GM12878 (cell line): ENCODE measurements around the gene POU6F2. TPM values are rescaled to one million over a fixed set of nuclear protein-coding genes. Genes with fewer than 3 reads are reported as not detected.

ENCODE experiments used
- ATAC-seq: fragments of 200-7000 bp; cut with Tn5 transposase; 3 replicates; pipeline ENCODE4 v1.9.1; 2020; ENCODE audit warnings: mild to moderate bottlenecking, moderate library complexity
- BruUV-seq: library from RNA; stranded (reverse); fragments of 400-500 nt; replicated peaks from 2 replicates; lab custom pipeline; 2021; lab: Mats Ljungman, UMichigan
- CTCF ChIA-PET: fragments of 300-600 bp; sonication (Branson Sonifier 250); formaldehyde crosslinking; extraction: SDS; loops from one replicate; lab custom pipeline; 2021; ENCODE audit warnings: inconsistent platforms; lab: Yijun Ruan, JAX
- POLR2A ChIA-PET: fragments of 350-600 bp; formaldehyde crosslinking; extraction: SDS; loops from one replicate; lab custom pipeline; 2021; ENCODE audit warnings: inconsistent platforms; lab: Charles Lee
- RAD21 ChIA-PET: fragments of 300-600 bp; sonication (Branson Sonifier 250); formaldehyde crosslinking; loops from one replicate; lab custom pipeline; 2023; ENCODE audit warnings: antibody characterized with exemption; ENCODE audit not compliant: unreplicated experiment; lab: Charles Lee
- SMC1A ChIA-PET: fragments of 300-600 bp; sonication (Branson Sonifier 250); formaldehyde crosslinking; loops from one replicate; lab custom pipeline; 2023; ENCODE audit not compliant: unreplicated experiment, uncharacterized antibody; lab: Charles Lee
- DNase-seq: peaks from one replicate; pipeline ENCODE4 v3.0.0-alpha.2; 2011; ENCODE audit warnings: low read depth, low spot score
- FAIRE-seq: peaks from 3 replicates; lab custom pipeline; 2011; peaks lifted over from hg19 to GRCh38; lab: Jason Lieb, UNC
- H2AFZ ChIP-seq: 2 replicates; pipeline ENCODE4 v1.6.0; 2011; ENCODE audit warnings: low read depth, low read length, control low read depth; ENCODE audit not compliant: control insufficient read depth
- H3K27ac ChIP-seq: 2 replicates; pipeline ENCODE4 v1.5.1; 2011; ENCODE audit warnings: control low read depth; ENCODE audit not compliant: control insufficient read depth, insufficient read depth
- H3K27me3 ChIP-seq, 2 experiments: replicated peaks in 1 of 2; 2 replicates each; pipeline versions ENCODE4 v1.6.0 to v1.6.1; 2011; ENCODE audit warnings: low read length in 1 of 2; ENCODE audit not compliant: control insufficient read depth in 2 of 2, insufficient read depth in 2 of 2
- H3K36me3 ChIP-seq, 2 experiments: 2 replicates each; pipeline ENCODE4 v1.5.1; 2011; ENCODE audit warnings: low read length in 1 of 2; ENCODE audit not compliant: control insufficient read depth in 2 of 2, insufficient read depth in 2 of 2
- H3K4me1 ChIP-seq: 2 replicates; pipeline ENCODE4 v1.6.1; 2011; ENCODE audit warnings: mild to moderate bottlenecking, low read length, moderate library complexity, mixed read lengths; ENCODE audit not compliant: control insufficient read depth, insufficient read depth
- H3K4me2 ChIP-seq: 2 replicates; pipeline ENCODE4 v1.6.0; 2011; ENCODE audit warnings: control low read depth; ENCODE audit not compliant: control insufficient read depth, insufficient read depth
- H3K4me3 ChIP-seq: fragments of 200-600 bp; sonication (generic); 2 replicates; pipeline ENCODE4 v1.5.1; 2016
- H3K79me2 ChIP-seq: 2 replicates; pipeline ENCODE4 v1.6.0; 2011; ENCODE audit warnings: low read length; ENCODE audit not compliant: control insufficient read depth, insufficient read depth
- H3K9ac ChIP-seq: 2 replicates; pipeline ENCODE4 v1.8.0; 2011; ENCODE audit warnings: low read length, control low read depth, mixed read lengths; ENCODE audit not compliant: control insufficient read depth, insufficient read depth
- H3K9me3 ChIP-seq: replicated peaks from 3 replicates; pipeline ENCODE4 v1.5.1; 2011; ENCODE audit warnings: mild to moderate bottlenecking, low read length; ENCODE audit not compliant: control insufficient read depth, insufficient read depth
- H4K20me1 ChIP-seq: 2 replicates; pipeline ENCODE4 v1.6.0; 2011; ENCODE audit not compliant: control insufficient read depth, insufficient read depth
- BCL11A ChIP-seq: IDR thresholded peaks from 2 replicates; pipeline ENCODE4 v1.6.1; 2011; ENCODE audit warnings: low read depth, low read length
- CEBPB ChIP-seq, 2 experiments: fragments of 150-350 bp in 1 of 2; IDR thresholded peaks; 2 replicates each; pipeline ENCODE4 v1.6.1; 2012 to 2014; ENCODE audit warnings: low read depth in 2 of 2, low read length in 2 of 2, borderline replicate concordance in 1 of 2, inconsistent platforms in 1 of 2
- EZH2 ChIP-seq: IDR thresholded peaks from 2 replicates; pipeline ENCODE4 v1.6.1; 2012; ENCODE audit warnings: low read depth, mild to moderate bottlenecking, control low read depth, inconsistent platforms, low read length, borderline replicate concordance; ENCODE audit not compliant: control insufficient read depth
- GABPA ChIP-seq: IDR thresholded peaks from 2 replicates; pipeline ENCODE4 v1.6.1; 2014; ENCODE audit warnings: antibody characterized with exemption, low read depth, mild to moderate bottlenecking, inconsistent platforms
- HDAC6 ChIP-seq: fragments of 200-600 bp; sonication (generic); IDR thresholded peaks from one replicate; pipeline ENCODE4 v1.8.0; 2017; ENCODE audit warnings: antibody characterized with exemption; ENCODE audit not compliant: unreplicated experiment
- IKZF1 ChIP-seq: fragments of 450-650 bp; conservative IDR thresholded peaks from 2 replicates; pipeline ENCODE4 v1.6.1; 2017; ENCODE audit warnings: antibody characterized with exemption, mild to moderate bottlenecking
- IRF4 ChIP-seq: IDR thresholded peaks from 2 replicates; pipeline ENCODE4 v1.6.1; 2011; ENCODE audit warnings: low read depth, low read length
- NFYB ChIP-seq: IDR thresholded peaks from 2 replicates; pipeline ENCODE4 v1.6.1; 2011; ENCODE audit warnings: low read depth, mild to moderate bottlenecking, low read length, improper control_type of control experiment, moderate library complexity; ENCODE audit not compliant: insufficient read depth
- NR2F1 ChIP-seq: fragments of 450-650 bp; conservative IDR thresholded peaks from 2 replicates; pipeline ENCODE4 v1.6.1; 2017; ENCODE audit warnings: mild to moderate bottlenecking
- RELA ChIP-seq: fragments of 450-650 bp; IDR thresholded peaks from 2 replicates; pipeline ENCODE4 v1.8.0; 2014; ENCODE audit warnings: borderline replicate concordance; ENCODE audit not compliant: partially characterized antibody
- STAT3 ChIP-seq: IDR thresholded peaks from 2 replicates; pipeline ENCODE4 v1.6.1; 2011; ENCODE audit warnings: low read depth, low read length, improper control_type of control experiment
- TCF7 ChIP-seq: IDR thresholded peaks from 2 replicates; pipeline ENCODE4 v1.6.1; 2014; ENCODE audit warnings: antibody characterized with exemption, borderline replicate concordance
- WGBS: methylation state at CpG from one replicate; pipeline ENCODE4 v1.1.6; 2016; ENCODE audit warnings: low lambda C conversion rate; ENCODE audit not compliant: insufficient replicate concordance, insufficient coverage; ENCODE audit errors: missing lambda C conversion rate; 5-methylcytosine and 5-hydroxymethylcytosine counted together
- in situ Hi-C: fragments of 300-500 bp; cut with MboI; formaldehyde crosslinking; loops from 9 replicates; pipeline ENCODE4 v1.14.3; 2018; ENCODE audit warnings: mixed read lengths
- intact Hi-C: fragments of 100-400 bp; cut with micrococcal nuclease; formaldehyde crosslinking; loops from one replicate; pipeline ENCODE4 v1.14.2; 2022; ENCODE audit not compliant: unreplicated experiment
- polyA plus RNA-seq, 11 experiments: library from polyadenylated mRNA; depleted of rRNA in 4 of 11; unstranded in 6 of 11; stranded (reverse) in 5 of 11; fragments of >200 nt; fragmentation: Nextera tagmentation in 4 of 11; fragmentation: Illumina TruSeq in 1 of 11; extraction: Ambion mirVana in 4 of 11; extraction: Trizol in 1 of 11; gene quantifications; 1 replicate in 1 of 11; 2 replicates in 10 of 11; pipeline versions ENCODE4 v1.2.1 to v1.2.3, GENCODE V29; 2011 to 2016; ENCODE audit warnings: inconsistent platforms in 2 of 11, missing spikeins in 2 of 11, low read depth in 1 of 11
- total RNA-seq, 4 experiments: library from RNA; depleted of rRNA in 3 of 4; stranded (reverse); fragments of >200 nt in 3 of 4; fragmentation: Illumina TruSeq in 1 of 4; extraction: Trizol in 1 of 4; gene quantifications; 2 replicates each; pipeline versions ENCODE4 v1.2.1 to v1.2.3, GENCODE V29; 2013 to 2021
- TF ChIP-seq, protein P1 (sequence below): fragments of 450-650 bp; formaldehyde crosslinking; IDR thresholded peaks from 2 replicates; pipeline ENCODE4 v1.5.0; 2022; ENCODE audit warnings: mild to moderate bottlenecking, missing genetic modification characterization
- TF ChIP-seq, protein P2 (sequence below): fragments of 150-350 bp; IDR thresholded peaks from 2 replicates; pipeline ENCODE4 v1.6.1; 2016; ENCODE audit warnings: low read depth, low read length

POU6F2 gene
- total and polyA plus RNA-seq, 10 of the 15 experiments (the other 5 are each of a cell fraction or from before 2014, with no cell fraction given): 0.10 TPM; not detected in 9

DNA sequence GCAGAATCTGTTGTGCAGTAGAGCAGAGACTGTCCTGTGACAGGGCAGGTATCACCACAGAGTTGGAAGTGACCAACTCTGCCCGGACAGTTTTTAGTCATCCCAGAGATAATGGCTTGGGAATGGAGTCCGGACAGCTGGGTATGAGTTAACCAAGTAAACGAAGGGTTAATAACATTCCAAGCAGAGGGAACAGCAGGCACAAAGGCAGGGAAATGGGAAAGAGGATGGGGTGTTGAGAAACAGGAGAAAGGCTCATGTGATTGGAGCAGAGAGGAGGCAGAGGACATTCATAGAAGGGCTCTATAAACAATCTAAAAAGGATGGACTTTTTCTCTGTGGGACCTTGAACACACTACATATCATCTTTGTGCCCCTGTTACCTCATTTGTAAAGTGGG is 456.3 kb downstream of the POU6F2 start (continued):
- TF ChIP-seq STAT3: no peak
- TF ChIP-seq BCL11A: no peak
- no peak for TF ChIP-seq HDAC6
- no peak for TF ChIP-seq IRF4
- TF ChIP-seq, protein P1, sequence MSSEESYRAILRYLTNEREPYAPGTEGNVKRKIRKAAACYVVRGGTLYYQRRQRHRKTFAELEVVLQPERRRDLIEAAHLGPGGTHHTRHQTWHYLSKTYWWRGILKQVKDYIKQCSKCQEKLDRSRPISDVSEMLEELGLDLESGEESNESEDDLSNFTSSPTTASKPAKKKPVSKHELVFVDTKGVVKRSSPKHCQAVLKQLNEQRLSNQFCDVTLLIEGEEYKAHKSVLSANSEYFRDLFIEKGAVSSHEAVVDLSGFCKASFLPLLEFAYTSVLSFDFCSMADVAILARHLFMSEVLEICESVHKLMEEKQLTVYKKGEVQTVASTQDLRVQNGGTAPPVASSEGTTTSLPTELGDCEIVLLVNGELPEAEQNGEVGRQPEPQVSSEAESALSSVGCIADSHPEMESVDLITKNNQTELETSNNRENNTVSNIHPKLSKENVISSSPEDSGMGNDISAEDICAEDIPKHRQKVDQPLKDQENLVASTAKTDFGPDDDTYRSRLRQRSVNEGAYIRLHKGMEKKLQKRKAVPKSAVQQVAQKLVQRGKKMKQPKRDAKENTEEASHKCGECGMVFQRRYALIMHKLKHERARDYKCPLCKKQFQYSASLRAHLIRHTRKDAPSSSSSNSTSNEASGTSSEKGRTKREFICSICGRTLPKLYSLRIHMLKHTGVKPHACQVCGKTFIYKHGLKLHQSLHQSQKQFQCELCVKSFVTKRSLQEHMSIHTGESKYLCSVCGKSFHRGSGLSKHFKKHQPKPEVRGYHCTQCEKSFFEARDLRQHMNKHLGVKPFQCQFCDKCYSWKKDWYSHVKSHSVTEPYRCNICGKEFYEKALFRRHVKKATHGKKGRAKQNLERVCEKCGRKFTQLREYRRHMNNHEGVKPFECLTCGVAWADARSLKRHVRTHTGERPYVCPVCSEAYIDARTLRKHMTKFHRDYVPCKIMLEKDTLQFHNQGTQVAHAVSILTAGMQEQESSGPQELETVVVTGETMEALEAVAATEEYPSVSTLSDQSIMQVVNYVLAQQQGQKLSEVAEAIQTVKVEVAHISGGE (CRISPR knock-in tag): no peak
- TF ChIP-seq CEBPB (IDR thresholded peaks at IDR 0.05; ENCODE audit: borderline replicate concordance in 1 of 2, low read depth in 2 of 2, low read length in 2 of 2): no peak
- TF ChIP-seq EZH2: no peak

DNA sequence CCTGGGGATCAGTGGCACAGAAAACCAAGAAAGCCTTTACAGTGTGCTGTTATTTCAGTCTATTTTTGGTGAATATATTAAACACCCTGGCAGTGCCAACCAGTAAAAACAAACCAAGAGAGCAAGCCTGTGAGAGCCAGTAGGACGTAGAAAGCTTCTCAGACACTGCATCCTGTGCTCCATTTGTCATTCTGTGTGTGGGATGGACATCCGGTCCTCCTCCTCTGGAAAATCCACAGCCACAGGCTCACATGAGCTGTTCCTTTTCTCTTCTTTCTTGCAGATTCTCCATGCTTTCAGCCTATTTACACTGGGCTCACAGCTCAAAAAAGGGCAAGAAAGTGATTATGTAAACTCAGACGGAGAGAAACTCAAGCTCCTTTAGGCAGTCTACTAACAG is 468.8 kb downstream of the POU6F2 start:
- 6% methylated on average over 3 of the region's 3 CpGs for WGBS
- intact Hi-C loops: no loop called here
- no peak for TF ChIP-seq NR2F1
- no peak for TF ChIP-seq IKZF1
- no peak for TF ChIP-seq STAT3
- TF ChIP-seq GABPA: no peak
- TF ChIP-seq, protein P2, sequence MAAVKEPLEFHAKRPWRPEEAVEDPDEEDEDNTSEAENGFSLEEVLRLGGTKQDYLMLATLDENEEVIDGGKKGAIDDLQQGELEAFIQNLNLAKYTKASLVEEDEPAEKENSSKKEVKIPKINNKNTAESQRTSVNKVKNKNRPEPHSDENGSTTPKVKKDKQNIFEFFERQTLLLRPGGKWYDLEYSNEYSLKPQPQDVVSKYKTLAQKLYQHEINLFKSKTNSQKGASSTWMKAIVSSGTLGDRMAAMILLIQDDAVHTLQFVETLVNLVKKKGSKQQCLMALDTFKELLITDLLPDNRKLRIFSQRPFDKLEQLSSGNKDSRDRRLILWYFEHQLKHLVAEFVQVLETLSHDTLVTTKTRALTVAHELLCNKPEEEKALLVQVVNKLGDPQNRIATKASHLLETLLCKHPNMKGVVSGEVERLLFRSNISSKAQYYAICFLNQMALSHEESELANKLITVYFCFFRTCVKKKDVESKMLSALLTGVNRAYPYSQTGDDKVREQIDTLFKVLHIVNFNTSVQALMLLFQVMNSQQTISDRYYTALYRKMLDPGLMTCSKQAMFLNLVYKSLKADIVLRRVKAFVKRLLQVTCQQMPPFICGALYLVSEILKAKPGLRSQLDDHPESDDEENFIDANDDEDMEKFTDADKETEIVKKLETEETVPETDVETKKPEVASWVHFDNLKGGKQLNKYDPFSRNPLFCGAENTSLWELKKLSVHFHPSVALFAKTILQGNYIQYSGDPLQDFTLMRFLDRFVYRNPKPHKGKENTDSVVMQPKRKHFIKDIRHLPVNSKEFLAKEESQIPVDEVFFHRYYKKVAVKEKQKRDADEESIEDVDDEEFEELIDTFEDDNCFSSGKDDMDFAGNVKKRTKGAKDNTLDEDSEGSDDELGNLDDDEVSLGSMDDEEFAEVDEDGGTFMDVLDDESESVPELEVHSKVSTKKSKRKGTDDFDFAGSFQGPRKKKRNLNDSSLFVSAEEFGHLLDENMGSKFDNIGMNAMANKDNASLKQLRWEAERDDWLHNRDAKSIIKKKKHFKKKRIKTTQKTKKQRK: no peak
- TF ChIP-seq NFYB: no peak
- TF ChIP-seq RELA: no peak
- no peak for TF ChIP-seq TCF7

More for the DNA sequence above, 468.8 kb downstream of the POU6F2 start:
- no peak overlapping the region for H2AFZ ChIP-seq
- POLR2A ChIA-PET: no interaction called here
- no peak for DNase-seq
- BruUV-seq: no TSS peak
- no peak overlapping the region for H3K9ac ChIP-seq
- no peaks in the 10 kb centered on the region for H4K20me1 ChIP-seq
- in situ Hi-C loops: no loop called here
- no peaks in the 10 kb centered on the region for H3K9me3 ChIP-seq
- no peak for FAIRE-seq
- no peaks in the 10 kb centered on the region for H3K4me1 ChIP-seq
- H3K4me3 ChIP-seq: no peak overlapping the region
- CTCF ChIA-PET: interaction anchor here (0.6 to 1.4 kb wide), 6 partner anchors 8 to 650 kb away, joined by 3 to 6 read pairs (median 3); no protein-coding TSS in a partner anchor
- SMC1A ChIA-PET: interaction anchor here (0.7 kb wide), 1 partner anchor 20 kb away, joined by 3 read pairs; no protein-coding TSS in a partner anchor
- ATAC-seq: no peak
- H3K27ac ChIP-seq: no peak overlapping the region
- no peaks in the 10 kb centered on the region for H3K36me3 ChIP-seq
- H3K27me3 ChIP-seq: peaks cover 0 to 5% of the 10 kb centered on the region in 2 experiments; a peak in 1 of 4 replicates
- H3K4me2 ChIP-seq: no peak overlapping the region
- RAD21 ChIA-PET: no interaction called here
- no peaks in the 10 kb centered on the region for H3K79me2 ChIP-seq
